SK-N-SH treated with all-trans-retinoic acid at 6 μM for 48 hours (cell line): Measurements from ENCODE around the gene GEMIN7.
A peak's percentile ranks its signal among the peaks of the same experiment; 100 is the strongest.

ENCODE experiments used
- ATAC-seq: fragments of 200-7000 bp; cut with Tn5 transposase; 3 replicates; pipeline ENCODE4 v1.9.1; 2020; ENCODE audit warnings: mild to moderate bottlenecking, moderate library complexity
- ARNTL ChIP-seq: fragments of 450-650 bp; formaldehyde crosslinking; IDR thresholded peaks from 2 replicates; pipeline ENCODE4 v1.5.0; 2020; ENCODE audit warnings: low read depth, mild to moderate bottlenecking, moderate library complexity, borderline replicate concordance
- BACH2 ChIP-seq: fragments of 250-450 bp; sonication (Bioruptor Pico); IDR thresholded peaks from 2 replicates; pipeline ENCODE4 v1.9.0; 2021; ENCODE audit warnings: mild to moderate bottlenecking, borderline replicate concordance
- CREB5 ChIP-seq: fragments of 250-450 bp; sonication (Bioruptor Pico); IDR thresholded peaks from 2 replicates; pipeline ENCODE4 v1.5.1; 2020; ENCODE audit warnings: low read depth, mild to moderate bottlenecking, moderate library complexity
- CSDC2 ChIP-seq: fragments of 250-450 bp; sonication (Bioruptor Pico); IDR thresholded peaks from 2 replicates; pipeline ENCODE4 v1.5.0; 2020; ENCODE audit warnings: mild to moderate bottlenecking, moderate library complexity
- CSRNP3 ChIP-seq: fragments of 250-450 bp; sonication (Bioruptor Pico); IDR thresholded peaks from 2 replicates; pipeline ENCODE4 v1.5.1; 2021; ENCODE audit warnings: mild to moderate bottlenecking, moderate library complexity
- ESRRG ChIP-seq: fragments of 250-450 bp; sonication (Bioruptor Pico); IDR thresholded peaks from 2 replicates; pipeline ENCODE4 v1.6.1; 2021; ENCODE audit warnings: mild to moderate bottlenecking
- GLIS3 ChIP-seq: fragments of 250-450 bp; sonication (Bioruptor Pico); IDR thresholded peaks from 2 replicates; pipeline ENCODE4 v1.5.0; 2020; ENCODE audit warnings: mild to moderate bottlenecking, moderate library complexity
- ISL1 ChIP-seq: fragments of 250-450 bp; sonication (Bioruptor Pico); IDR thresholded peaks from 2 replicates; pipeline ENCODE4 v2.1.2; 2022; ENCODE audit warnings: mild to moderate bottlenecking, moderate library complexity
- OSR1 ChIP-seq: fragments of 250-450 bp; sonication (Bioruptor Pico); IDR thresholded peaks from 2 replicates; pipeline ENCODE4 v1.8.0; 2022; ENCODE audit warnings: moderate library complexity, mild to moderate bottlenecking, inconsistent platforms
- PATZ1 ChIP-seq: fragments of 250-450 bp; sonication (Bioruptor Pico); IDR thresholded peaks from 2 replicates; pipeline ENCODE4 v1.8.0; 2020; ENCODE audit warnings: mild to moderate bottlenecking, moderate library complexity, borderline replicate concordance
- POU6F1 ChIP-seq: fragments of 250-450 bp; sonication (Bioruptor Pico); IDR thresholded peaks from 2 replicates; pipeline ENCODE4 v1.8.0; 2021; ENCODE audit warnings: low read depth, mild to moderate bottlenecking, moderate library complexity, borderline replicate concordance
- PPARA ChIP-seq: fragments of 250-450 bp; sonication (Bioruptor Pico); IDR thresholded peaks from 2 replicates; pipeline ENCODE4 v1.5.0; 2020; ENCODE audit warnings: mild to moderate bottlenecking, borderline replicate concordance
- RARB ChIP-seq: fragments of 250-450 bp; sonication (Bioruptor Pico); IDR thresholded peaks from 2 replicates; pipeline ENCODE4 v1.8.0; 2021; ENCODE audit warnings: mild to moderate bottlenecking, moderate library complexity
- SNAI2 ChIP-seq: fragments of 250-450 bp; sonication (Bioruptor Pico); IDR thresholded peaks from 2 replicates; pipeline ENCODE4 v1.5.0; 2020; ENCODE audit warnings: mild to moderate bottlenecking, moderate library complexity
- TCF4 ChIP-seq: fragments of 250-450 bp; sonication (Bioruptor Pico); IDR thresholded peaks from 2 replicates; pipeline ENCODE4 v1.8.0; 2021; ENCODE audit warnings: mild to moderate bottlenecking, moderate library complexity, borderline replicate concordance
- TOX ChIP-seq: fragments of 250-450 bp; sonication (Bioruptor Pico); IDR thresholded peaks from 2 replicates; pipeline ENCODE4 v1.8.0; 2021; ENCODE audit warnings: mild to moderate bottlenecking, moderate library complexity, borderline replicate concordance
- TSHZ2 ChIP-seq: fragments of 250-450 bp; sonication (Bioruptor Pico); IDR thresholded peaks from 2 replicates; pipeline ENCODE4 v1.5.0; 2020; ENCODE audit warnings: mild to moderate bottlenecking, moderate library complexity
- ZC3H10 ChIP-seq: fragments of 250-450 bp; sonication (Bioruptor Pico); IDR thresholded peaks from 2 replicates; pipeline ENCODE4 v1.5.1; 2021; ENCODE audit warnings: mild to moderate bottlenecking, moderate library complexity
- ZFP3 ChIP-seq: fragments of 250-450 bp; sonication (Bioruptor Pico); IDR thresholded peaks from 2 replicates; pipeline ENCODE4 v1.5.0; 2020; ENCODE audit warnings: mild to moderate bottlenecking, moderate library complexity
- ZFP30 ChIP-seq: fragments of 450-650 bp; formaldehyde crosslinking; IDR thresholded peaks from 2 replicates; pipeline ENCODE4 v1.5.0; 2022; ENCODE audit warnings: mild to moderate bottlenecking, moderate library complexity
- ZNF565 ChIP-seq: fragments of 450-650 bp; formaldehyde crosslinking; conservative IDR thresholded peaks from 2 replicates; pipeline ENCODE4 v1.5.0; 2020; ENCODE audit warnings: low read depth, mild to moderate bottlenecking, moderate library complexity
- ZNF8 ChIP-seq: fragments of 450-650 bp; formaldehyde crosslinking; IDR thresholded peaks from 2 replicates; pipeline ENCODE4 v1.5.0; 2020; ENCODE audit warnings: mild to moderate bottlenecking, moderate library complexity

GEMIN7 gene

GRCh38 chr19:45092747-45093678 is 14.0 kb downstream of the GEMIN7 start, which contains the start of gene PPP1R37:
Gene PPP1R37, plus strand, starts transcription at chr19:45093179. Its CDS starts 147 bp downstream, at chr19:45093326.
- ATAC-seq: peak; percentile 77
- TF ChIP-seq GLIS3 (CRISPR knock-in tag) (no peak), TSHZ2 (CRISPR knock-in tag) (no peak), ZNF565 (CRISPR knock-in tag) (no peak), ZNF8 (CRISPR knock-in tag) (no peak), CSRNP3 (CRISPR knock-in tag) (no peak), PPARA (CRISPR knock-in tag) (no peak), ZFP3 (no peak), RARB (CRISPR knock-in tag) (no peak), ARNTL (CRISPR knock-in tag) (no peak), SNAI2 (no peak), ESRRG (CRISPR knock-in tag) (no peak), PATZ1 (CRISPR knock-in tag) (no peak)

GRCh38 chr19:45094137-45094536 is 15.1 kb downstream of the GEMIN7 start:
- TF ChIP-seq ZC3H10 (CRISPR knock-in tag): no peak
- TF ChIP-seq CSDC2 (CRISPR knock-in tag): no peak
- no peak for TF ChIP-seq SNAI2
- TF ChIP-seq CSRNP3 (CRISPR knock-in tag): no peak
- TF ChIP-seq BACH2 (CRISPR knock-in tag): no peak
- no peak for TF ChIP-seq ZNF8 (CRISPR knock-in tag)
- TF ChIP-seq PPARA (CRISPR knock-in tag): no peak
- TF ChIP-seq ISL1: no peak
- no peak for TF ChIP-seq ZFP30 (CRISPR knock-in tag)
- no peak for TF ChIP-seq RARB (CRISPR knock-in tag)
- no peak for TF ChIP-seq ZFP3
- TF ChIP-seq GLIS3 (CRISPR knock-in tag): no peak
- TF ChIP-seq POU6F1: no peak
- TF ChIP-seq PATZ1 (CRISPR knock-in tag): no peak
- TF ChIP-seq OSR1 (CRISPR knock-in tag): no peak
- no peak for TF ChIP-seq TSHZ2 (CRISPR knock-in tag)
- TF ChIP-seq TCF4 (CRISPR knock-in tag): no peak
- no peak for TF ChIP-seq TOX (CRISPR knock-in tag)
- TF ChIP-seq ESRRG (CRISPR knock-in tag): no peak
- no peak for TF ChIP-seq CREB5 (CRISPR knock-in tag)
- no peak for ATAC-seq
